Fibroblast of lung (primary cell): ENCODE results near the gene OGDH.

Source experiments
- EZH2 ChIP-seq: IDR thresholded peaks from 2 replicates; pipeline ENCODE4 v1.5.1; 2012; ENCODE audit warnings: low read length, control low read depth, mild to moderate bottlenecking; ENCODE audit errors: missing control alignments
- TF ChIP-seq, protein P1 (sequence below), 2 donors: IDR thresholded peaks in 1 of 2; conservative IDR thresholded peaks in 1 of 2; 1 replicate in 1 of 2; 2 replicates in 1 of 2; pipeline ENCODE4 v1.5.1; 2011 to 2012; ENCODE audit warnings: low read length in 2 of 2, control low read depth in 1 of 2, inconsistent platforms in 1 of 2, low read depth in 1 of 2, mild to moderate bottlenecking in 1 of 2

DNA sequence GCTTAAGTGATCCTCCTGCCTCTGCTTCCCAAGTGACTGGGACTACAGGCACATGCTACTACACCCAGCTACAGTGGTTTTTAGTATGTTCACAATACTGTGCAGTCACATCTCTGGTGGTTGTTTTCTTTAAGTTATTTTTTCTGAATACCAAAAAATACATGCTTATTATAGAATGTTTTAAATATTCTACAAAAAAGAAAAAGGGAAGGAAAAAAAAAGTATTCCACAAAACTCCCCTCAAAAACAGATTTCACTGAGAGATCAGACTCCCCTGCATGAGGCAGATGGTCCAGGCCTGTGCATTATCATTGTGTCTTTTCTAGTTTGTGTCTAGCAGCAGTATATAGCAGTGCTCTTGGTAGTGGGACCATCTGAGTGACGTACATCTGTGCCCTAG, 36.8 kb downstream of the OGDH start:
- TF ChIP-seq, protein P1, sequence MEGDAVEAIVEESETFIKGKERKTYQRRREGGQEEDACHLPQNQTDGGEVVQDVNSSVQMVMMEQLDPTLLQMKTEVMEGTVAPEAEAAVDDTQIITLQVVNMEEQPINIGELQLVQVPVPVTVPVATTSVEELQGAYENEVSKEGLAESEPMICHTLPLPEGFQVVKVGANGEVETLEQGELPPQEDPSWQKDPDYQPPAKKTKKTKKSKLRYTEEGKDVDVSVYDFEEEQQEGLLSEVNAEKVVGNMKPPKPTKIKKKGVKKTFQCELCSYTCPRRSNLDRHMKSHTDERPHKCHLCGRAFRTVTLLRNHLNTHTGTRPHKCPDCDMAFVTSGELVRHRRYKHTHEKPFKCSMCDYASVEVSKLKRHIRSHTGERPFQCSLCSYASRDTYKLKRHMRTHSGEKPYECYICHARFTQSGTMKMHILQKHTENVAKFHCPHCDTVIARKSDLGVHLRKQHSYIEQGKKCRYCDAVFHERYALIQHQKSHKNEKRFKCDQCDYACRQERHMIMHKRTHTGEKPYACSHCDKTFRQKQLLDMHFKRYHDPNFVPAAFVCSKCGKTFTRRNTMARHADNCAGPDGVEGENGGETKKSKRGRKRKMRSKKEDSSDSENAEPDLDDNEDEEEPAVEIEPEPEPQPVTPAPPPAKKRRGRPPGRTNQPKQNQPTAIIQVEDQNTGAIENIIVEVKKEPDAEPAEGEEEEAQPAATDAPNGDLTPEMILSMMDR (conservative IDR thresholded peaks at IDR 0.05 in 1 of 2, IDR thresholded peaks at IDR 0.05 in 1 of 2; ENCODE audit: low read depth in 1 of 2, low read length in 2 of 2), result no peak
- TF ChIP-seq EZH2, result no peak
